Gastroesophageal sphincter (tissue), 3 donors: ENCODE results near the gene TEX14.

ENCODE experiments used
- CTCF ChIP-seq, 4 experiments: fragments of 200-600 bp in 2 of 4; fragments of 450-650 bp in 2 of 4; sonication (generic) in 1 of 4; IDR thresholded peaks; one replicate each; pipeline ENCODE4 v1.5.1; 2017 to 2019; ENCODE audit warnings: antibody characterized with exemption in 4 of 4, mild to moderate bottlenecking in 2 of 4, moderate library complexity in 2 of 4
- EP300 ChIP-seq: sonication (generic); formaldehyde crosslinking; IDR thresholded peaks from one replicate; pipeline ENCODE4 v1.6.1; 2017; ENCODE audit warnings: antibody characterized with exemption, mild to moderate bottlenecking
- POLR2A ChIP-seq, 2 donors: fragments of 450-650 bp; IDR thresholded peaks; one replicate each; pipeline ENCODE4 v1.6.1; 2017; ENCODE audit warnings: antibody characterized with exemption in 2 of 2, mild to moderate bottlenecking in 2 of 2, moderate library complexity in 1 of 2
- POLR2AphosphoS5 ChIP-seq: sonication (generic); formaldehyde crosslinking; IDR thresholded peaks from one replicate; pipeline ENCODE4 v1.6.1; 2017; ENCODE audit warnings: antibody characterized with exemption

- TF ChIP-seq POLR2AphosphoS5 (no peak), CTCF (IDR thresholded peaks at IDR 0.05) (no peak), EP300 (no peak), POLR2A (IDR thresholded peaks at IDR 0.05) (no peak)
Measured at GRCh38 chr17:58648236-58648635, 43.6 kb downstream of the TEX14 start.
